ENCODE measurements around the gene CTNNA1.
"Not testable (repeated sequence)": the region's sequence is repeated elsewhere in the genome, so short reads cannot be mapped to it uniquely, and the experiment has no call there.

DNA sequence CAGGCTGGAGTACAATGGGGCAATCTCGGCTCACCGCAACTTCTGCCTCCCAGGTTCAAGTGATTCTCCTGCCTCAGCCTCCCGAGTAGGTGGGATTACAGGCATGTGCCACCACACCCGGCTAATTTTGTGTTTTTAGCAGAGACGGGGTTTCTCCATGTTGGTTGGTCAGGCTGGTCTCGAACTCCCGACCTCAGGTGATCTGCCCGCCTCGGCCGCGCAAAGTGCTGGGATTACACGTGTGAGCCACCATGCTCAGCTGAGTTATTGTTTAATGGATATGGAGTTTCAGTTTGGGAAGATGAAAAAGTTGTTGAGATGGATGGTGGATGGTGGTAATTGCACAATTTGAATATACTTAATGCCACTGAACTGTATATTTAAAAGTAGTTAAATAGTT is 22.7 kb upstream of the CTNNA1 start:
- TF ChIP-seq RXRA (IDR thresholded peaks at IDR 0.05; ENCODE audit: insufficient read depth, low read depth, low read length); EGR1 (IDR thresholded peaks at IDR 0.05; ENCODE audit: borderline replicate concordance, low read depth, low read length); POLR2A (IDR thresholded peaks at IDR 0.05; ENCODE audit: control extremely low read depth in 1 of 2, low read depth in 2 of 2, low read length in 2 of 2); SUZ12 (IDR thresholded peaks at IDR 0.05; ENCODE audit: low read length); TEAD4 (IDR thresholded peaks at IDR 0.05; ENCODE audit: low read depth, low read length); GTF2F1 (IDR thresholded peaks at IDR 0.05; ENCODE audit: borderline replicate concordance, low read depth, low read length); ASH2L (IDR thresholded peaks at IDR 0.05; ENCODE audit: low read length); EP300 (IDR thresholded peaks at IDR 0.05; ENCODE audit: borderline replicate concordance in 1 of 2, low read depth in 2 of 2, low read length in 2 of 2); TBP (IDR thresholded peaks at IDR 0.05; ENCODE audit: low read depth, low read length); POU5F1 (IDR thresholded peaks at IDR 0.05; ENCODE audit: low read depth, low read length); EZH2 (IDR thresholded peaks at IDR 0.05; ENCODE audit: low read depth, low read length, severe bottlenecking): not testable (repeated sequence)
- TF ChIP-seq, protein P1, sequence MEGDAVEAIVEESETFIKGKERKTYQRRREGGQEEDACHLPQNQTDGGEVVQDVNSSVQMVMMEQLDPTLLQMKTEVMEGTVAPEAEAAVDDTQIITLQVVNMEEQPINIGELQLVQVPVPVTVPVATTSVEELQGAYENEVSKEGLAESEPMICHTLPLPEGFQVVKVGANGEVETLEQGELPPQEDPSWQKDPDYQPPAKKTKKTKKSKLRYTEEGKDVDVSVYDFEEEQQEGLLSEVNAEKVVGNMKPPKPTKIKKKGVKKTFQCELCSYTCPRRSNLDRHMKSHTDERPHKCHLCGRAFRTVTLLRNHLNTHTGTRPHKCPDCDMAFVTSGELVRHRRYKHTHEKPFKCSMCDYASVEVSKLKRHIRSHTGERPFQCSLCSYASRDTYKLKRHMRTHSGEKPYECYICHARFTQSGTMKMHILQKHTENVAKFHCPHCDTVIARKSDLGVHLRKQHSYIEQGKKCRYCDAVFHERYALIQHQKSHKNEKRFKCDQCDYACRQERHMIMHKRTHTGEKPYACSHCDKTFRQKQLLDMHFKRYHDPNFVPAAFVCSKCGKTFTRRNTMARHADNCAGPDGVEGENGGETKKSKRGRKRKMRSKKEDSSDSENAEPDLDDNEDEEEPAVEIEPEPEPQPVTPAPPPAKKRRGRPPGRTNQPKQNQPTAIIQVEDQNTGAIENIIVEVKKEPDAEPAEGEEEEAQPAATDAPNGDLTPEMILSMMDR (IDR thresholded peaks at IDR 0.05; ENCODE audit: control extremely low read depth in 1 of 3, insufficient read depth in 1 of 3, low read depth in 1 of 3, low read length in 3 of 3), result not testable (repeated sequence)
- TF ChIP-seq, protein P2, sequence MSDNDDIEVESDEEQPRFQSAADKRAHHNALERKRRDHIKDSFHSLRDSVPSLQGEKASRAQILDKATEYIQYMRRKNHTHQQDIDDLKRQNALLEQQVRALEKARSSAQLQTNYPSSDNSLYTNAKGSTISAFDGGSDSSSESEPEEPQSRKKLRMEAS (IDR thresholded peaks at IDR 0.05), result not testable (repeated sequence)
